ENCODE measurements around the gene IAPP. TPM values are rescaled to one million over a fixed set of nuclear protein-coding genes. Genes with fewer than 3 reads are reported as not detected.
"Not testable (repeated sequence)": the region's sequence is repeated elsewhere in the genome, so short reads cannot be mapped to it uniquely, and the experiment has no call there.

Gene IAPP
- total RNA-seq, 4 donors from 2014 or later = not detected

DNA sequence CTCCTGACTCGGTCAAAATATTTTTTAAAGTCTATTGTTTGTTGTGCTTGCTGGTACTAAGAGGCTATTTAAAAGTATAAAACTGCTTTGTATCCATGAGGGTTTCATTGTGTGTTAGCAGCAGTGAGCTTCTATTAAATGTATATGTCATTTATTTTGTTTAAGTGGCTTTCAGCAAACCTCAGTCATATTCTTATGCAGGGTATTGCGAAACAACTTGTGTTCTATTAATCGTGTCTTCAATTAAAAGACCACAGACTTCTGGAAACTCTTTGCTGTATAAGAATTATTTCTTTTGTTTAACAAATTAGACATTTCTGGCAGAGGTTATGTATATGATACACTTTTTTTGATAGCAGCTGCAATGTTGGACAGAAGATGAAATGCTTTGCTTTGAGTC is 6.5 kb downstream of the IAPP start:
- WGBS = 61% methylated on average over 3 of the region's 3 CpGs
- H3K4me3 ChIP-seq = no peak overlapping the region
- no peak overlapping the region for H3K27ac ChIP-seq
- no peaks in the 10 kb centered on the region for H3K36me3 ChIP-seq
- H3K27me3 ChIP-seq = no peaks in the 10 kb centered on the region
- H3K9me3 ChIP-seq = no peaks in the 10 kb centered on the region
- DNase-seq (ENCODE audit: low spot score in 2 of 2) = no peak
- H3K4me1 ChIP-seq = no peaks in the 10 kb centered on the region
- TF ChIP-seq, protein P1, sequence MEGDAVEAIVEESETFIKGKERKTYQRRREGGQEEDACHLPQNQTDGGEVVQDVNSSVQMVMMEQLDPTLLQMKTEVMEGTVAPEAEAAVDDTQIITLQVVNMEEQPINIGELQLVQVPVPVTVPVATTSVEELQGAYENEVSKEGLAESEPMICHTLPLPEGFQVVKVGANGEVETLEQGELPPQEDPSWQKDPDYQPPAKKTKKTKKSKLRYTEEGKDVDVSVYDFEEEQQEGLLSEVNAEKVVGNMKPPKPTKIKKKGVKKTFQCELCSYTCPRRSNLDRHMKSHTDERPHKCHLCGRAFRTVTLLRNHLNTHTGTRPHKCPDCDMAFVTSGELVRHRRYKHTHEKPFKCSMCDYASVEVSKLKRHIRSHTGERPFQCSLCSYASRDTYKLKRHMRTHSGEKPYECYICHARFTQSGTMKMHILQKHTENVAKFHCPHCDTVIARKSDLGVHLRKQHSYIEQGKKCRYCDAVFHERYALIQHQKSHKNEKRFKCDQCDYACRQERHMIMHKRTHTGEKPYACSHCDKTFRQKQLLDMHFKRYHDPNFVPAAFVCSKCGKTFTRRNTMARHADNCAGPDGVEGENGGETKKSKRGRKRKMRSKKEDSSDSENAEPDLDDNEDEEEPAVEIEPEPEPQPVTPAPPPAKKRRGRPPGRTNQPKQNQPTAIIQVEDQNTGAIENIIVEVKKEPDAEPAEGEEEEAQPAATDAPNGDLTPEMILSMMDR (IDR thresholded peaks at IDR 0.05) = no peak
- no peak for TF ChIP-seq EP300 (IDR thresholded peaks at IDR 0.05)
- TF ChIP-seq POLR2A (IDR thresholded peaks at IDR 0.05) = no peak

DNA sequence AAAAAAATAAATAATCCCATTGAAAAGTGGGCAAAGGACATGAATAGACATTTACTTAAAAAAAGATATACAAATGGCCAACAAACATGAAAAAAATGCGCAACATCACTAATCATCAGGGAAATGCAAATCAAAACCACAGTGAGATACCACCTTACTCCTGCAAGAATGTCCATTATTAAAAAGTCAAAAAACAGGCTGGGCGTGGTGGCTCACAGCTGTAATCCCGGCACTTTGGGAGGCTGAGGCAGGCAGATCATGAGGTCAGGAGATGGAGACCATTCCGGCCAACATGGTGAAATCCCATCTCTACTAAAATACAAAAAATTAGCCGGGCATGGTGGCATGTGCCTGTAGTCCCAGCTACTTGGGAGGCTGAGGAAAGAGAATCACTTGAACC is 8.6 kb downstream of the IAPP start:
- H3K9me3 ChIP-seq; H3K36me3 ChIP-seq; H3K27ac ChIP-seq; H3K4me3 ChIP-seq; H3K27me3 ChIP-seq; H3K4me1 ChIP-seq; DNase-seq (ENCODE audit: low spot score in 2 of 2): not testable (repeated sequence)
- WGBS = 92% methylated on average over 5 of the region's 5 CpGs

DNA sequence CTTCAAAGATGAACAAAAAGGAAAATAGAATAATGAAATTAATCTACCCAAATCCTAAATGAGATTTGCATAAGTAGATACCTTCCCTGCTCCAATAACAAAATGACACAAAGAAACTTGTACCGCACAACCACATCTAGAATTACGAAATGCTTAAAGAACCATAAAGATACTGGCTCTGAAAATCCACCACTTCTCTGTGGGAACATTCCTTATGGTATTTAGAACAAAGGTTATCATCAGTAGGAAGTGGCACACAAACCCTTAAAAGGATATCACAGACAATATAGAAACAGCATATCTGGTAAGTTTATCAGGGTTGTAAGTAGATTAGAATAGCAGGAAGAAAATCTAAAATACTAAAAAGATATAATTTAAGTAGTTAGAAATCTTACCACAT is 11.6 kb downstream of the IAPP start:
- no peak for TF ChIP-seq POLR2AphosphoS5 (IDR thresholded peaks at IDR 0.05)
- no peak for TF ChIP-seq POLR2A (IDR thresholded peaks at IDR 0.05)
- TF ChIP-seq, protein P1 (IDR thresholded peaks at IDR 0.05) = no peak
- no peak for TF ChIP-seq EP300 (IDR thresholded peaks at IDR 0.05)
- no peaks in the 10 kb centered on the region for H3K4me1 ChIP-seq
- WGBS = 84% methylated on average over 2 of the region's 2 CpGs
- H3K27me3 ChIP-seq = no peaks in the 10 kb centered on the region
- H3K36me3 ChIP-seq = no peaks in the 10 kb centered on the region
- H3K27ac ChIP-seq = no peak overlapping the region
- DNase-seq (ENCODE audit: low spot score in 2 of 2) = no peak
- H3K9me3 ChIP-seq = no peaks in the 10 kb centered on the region
- H3K4me3 ChIP-seq = no peak overlapping the region

DNA sequence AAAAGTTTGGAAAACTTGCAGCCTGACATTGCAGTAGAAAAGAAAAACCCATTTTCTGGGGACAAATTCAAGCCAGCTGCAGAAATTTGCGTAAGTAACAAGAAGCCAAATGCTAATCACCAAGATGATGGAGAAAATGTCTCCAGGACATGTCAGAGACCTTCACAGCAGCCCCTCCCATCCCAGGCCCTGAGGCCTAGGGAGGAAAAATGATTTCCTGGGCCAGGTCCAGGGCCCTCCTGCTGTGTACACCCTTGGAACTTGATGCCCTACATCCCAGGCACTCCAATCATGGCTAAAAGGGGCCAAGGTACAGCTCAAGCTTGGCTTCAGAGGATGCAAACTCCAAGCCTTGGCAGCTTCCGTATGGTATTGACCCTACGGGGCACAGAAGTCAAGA is 14.5 kb downstream of the IAPP start:
- no peak overlapping the region for H3K4me3 ChIP-seq
- H3K36me3 ChIP-seq = no peaks in the 10 kb centered on the region
- DNase-seq (ENCODE audit: low spot score in 2 of 2) = no peak
- H3K27ac ChIP-seq = no peak overlapping the region
- WGBS = 67% methylated on average over 1 of the region's 3 CpGs
- no peaks in the 10 kb centered on the region for H3K4me1 ChIP-seq
- H3K9me3 ChIP-seq = no peaks in the 10 kb centered on the region
- TF ChIP-seq EP300 (IDR thresholded peaks at IDR 0.05) (no peak), POLR2AphosphoS5 (IDR thresholded peaks at IDR 0.05) (no peak), POLR2A (IDR thresholded peaks at IDR 0.05) (no peak)
- TF ChIP-seq, protein P1 (IDR thresholded peaks at IDR 0.05) = no peak
- H3K27me3 ChIP-seq = no peaks in the 10 kb centered on the region

DNA sequence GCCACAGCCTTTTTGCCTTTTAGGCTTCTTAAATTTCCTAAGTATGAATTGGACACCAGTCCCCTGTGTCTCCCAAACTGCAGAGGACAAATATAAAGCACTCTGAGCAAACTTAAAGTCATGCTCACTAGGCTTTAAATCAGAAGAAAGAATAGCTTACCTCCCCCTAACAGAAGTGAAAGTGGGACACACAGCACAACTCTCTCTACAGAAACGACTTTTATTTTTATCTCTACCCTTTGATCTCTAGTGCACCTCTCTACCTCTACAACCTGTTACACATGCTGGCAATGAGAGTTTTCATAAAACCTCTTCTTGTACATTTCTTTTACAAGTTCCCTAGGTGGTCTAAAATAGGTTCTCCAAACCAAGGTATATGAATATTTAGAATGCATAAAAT is 19.7 kb downstream of the IAPP start:
- 29% methylated on average over 1 of the region's 1 CpG for WGBS
- no peaks in the 10 kb centered on the region for H3K9me3 ChIP-seq
- H3K4me1 ChIP-seq = no peaks in the 10 kb centered on the region
- TF ChIP-seq POLR2A (IDR thresholded peaks at IDR 0.05) (no peak), EP300 (IDR thresholded peaks at IDR 0.05) (no peak), POLR2AphosphoS5 (IDR thresholded peaks at IDR 0.05) (no peak)
- TF ChIP-seq, protein P1 (IDR thresholded peaks at IDR 0.05) = no peak
- DNase-seq (ENCODE audit: low spot score in 2 of 2) = no peak
- H3K36me3 ChIP-seq = no peaks in the 10 kb centered on the region
- H3K4me3 ChIP-seq = no peak overlapping the region
- H3K27ac ChIP-seq = no peak overlapping the region
- H3K27me3 ChIP-seq = no peaks in the 10 kb centered on the region

DNA sequence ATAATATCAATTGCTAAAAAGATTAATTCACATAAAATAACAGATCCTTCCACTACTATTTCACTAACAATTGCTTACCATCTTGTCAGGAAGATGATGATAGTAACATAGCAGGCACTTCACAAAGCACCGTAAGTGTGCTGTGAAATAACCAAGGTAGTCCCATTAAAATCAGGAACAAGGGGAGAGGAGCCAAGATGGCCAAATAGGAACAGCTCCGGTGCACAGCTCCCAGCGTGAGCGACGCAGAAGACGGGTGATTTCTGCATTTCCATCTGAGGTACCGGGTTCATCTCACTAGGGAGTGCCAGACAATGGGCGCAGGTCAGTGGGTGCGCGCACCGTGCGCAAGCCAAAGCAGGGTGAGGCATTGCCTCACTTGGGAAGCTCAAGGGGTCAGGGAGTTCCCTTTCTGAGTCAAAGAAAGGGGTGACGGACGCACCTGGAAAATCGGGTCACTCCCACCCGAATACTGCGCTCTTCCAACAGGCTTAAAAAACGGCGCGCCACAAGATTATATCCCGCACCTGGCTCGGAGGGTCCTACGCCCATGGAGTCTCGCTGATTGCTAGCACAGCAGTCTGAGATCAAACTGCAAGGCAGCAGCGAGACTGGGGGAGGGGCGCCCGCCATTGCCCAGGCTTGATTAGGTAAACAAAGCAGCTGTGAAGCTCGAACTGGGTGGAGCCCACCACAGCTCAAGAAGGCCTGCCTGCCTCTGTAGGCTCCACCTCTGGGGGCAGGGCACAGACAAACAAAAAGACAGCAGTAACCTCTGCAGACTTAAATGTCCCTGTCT is 22.3 kb downstream of the IAPP start:
- H3K4me1 ChIP-seq; H3K4me3 ChIP-seq; DNase-seq (ENCODE audit: low spot score in 2 of 2); H3K36me3 ChIP-seq; H3K27ac ChIP-seq; H3K9me3 ChIP-seq; H3K27me3 ChIP-seq: not testable (repeated sequence)
- WGBS = 94% methylated on average over 23 of the region's 28 CpGs

Data from suprapubic skin (tissue), 4 donors.